WTC11 (cell line): ENCODE data around the gene ZDHHC8.

Experiments
- AR ChIP-seq: fragments of 250-450 bp; sonication (Bioruptor Pico); IDR thresholded peaks from 2 replicates; pipeline ENCODE4 v1.9.0; 2021; ENCODE audit warnings: mild to moderate bottlenecking
- ATF3 ChIP-seq: sonication (generic); formaldehyde crosslinking; conservative IDR thresholded peaks from 2 replicates; pipeline ENCODE4 v1.8.1; 2022; ENCODE audit warnings: mild to moderate bottlenecking, missing genetic modification reagents
- CREM ChIP-seq: sonication (generic); formaldehyde crosslinking; IDR thresholded peaks from 2 replicates; pipeline ENCODE4 v1.8.1; 2022; ENCODE audit warnings: mild to moderate bottlenecking, missing genetic modification reagents, moderate library complexity
- CTCF ChIP-seq: fragments of 200-600 bp; IDR thresholded peaks from 2 replicates; pipeline ENCODE4 v1.8.0; 2022; ENCODE audit warnings: antibody characterized with exemption
- MAX ChIP-seq: sonication (generic); formaldehyde crosslinking; IDR thresholded peaks from 2 replicates; pipeline ENCODE4 v1.8.0; 2022; ENCODE audit warnings: mild to moderate bottlenecking, missing genetic modification reagents
- SMAD3 ChIP-seq: sonication (generic); formaldehyde crosslinking; IDR thresholded peaks from 2 replicates; pipeline ENCODE4 v1.8.0; 2022; ENCODE audit warnings: missing genetic modification reagents, mild to moderate bottlenecking, borderline replicate concordance
- SP1 ChIP-seq: sonication (generic); formaldehyde crosslinking; conservative IDR thresholded peaks from 2 replicates; pipeline ENCODE4 v1.8.1; 2022; ENCODE audit warnings: missing genetic modification reagents
- TEAD4 ChIP-seq: sonication (generic); formaldehyde crosslinking; IDR thresholded peaks from 2 replicates; pipeline ENCODE4 v1.8.0; 2022; ENCODE audit warnings: mild to moderate bottlenecking, missing genetic modification reagents
- USF2 ChIP-seq: sonication (generic); formaldehyde crosslinking; IDR thresholded peaks from 2 replicates; pipeline ENCODE4 v1.8.1; 2023; ENCODE audit warnings: mild to moderate bottlenecking, missing genetic modification reagents, moderate library complexity
- ZNF512 ChIP-seq: sonication (generic); formaldehyde crosslinking; IDR thresholded peaks from 2 replicates; pipeline ENCODE4 v1.8.1; 2022; ENCODE audit warnings: missing genetic modification reagents, borderline replicate concordance
- ZNF671 ChIP-seq: fragments of 250-450 bp; sonication (Bioruptor Pico); IDR thresholded peaks from 2 replicates; pipeline ENCODE4 v1.8.0; 2021; ENCODE audit warnings: mild to moderate bottlenecking
- TF ChIP-seq, protein P1 (sequence below): sonication (generic); formaldehyde crosslinking; IDR thresholded peaks from 2 replicates; pipeline ENCODE4 v1.8.1; 2022; ENCODE audit warnings: low read depth, mild to moderate bottlenecking, moderate library complexity, missing genetic modification reagents, borderline replicate concordance

GRCh38 chr22:20108757-20109230 is 22.8 kb upstream of the ZDHHC8 start:
- TF ChIP-seq ZNF512 (CRISPR knock-in tag) (no peak), CREM (CRISPR knock-in tag) (no peak), TEAD4 (CRISPR knock-in tag) (no peak), ATF3 (CRISPR knock-in tag) (no peak), CTCF (no peak), USF2 (CRISPR knock-in tag) (no peak), AR (CRISPR knock-in tag) (no peak), SP1 (CRISPR knock-in tag) (no peak), ZNF671 (CRISPR knock-in tag) (no peak), MAX (CRISPR knock-in tag) (no peak), SMAD3 (CRISPR knock-in tag) (no peak)
- TF ChIP-seq, protein P1, sequence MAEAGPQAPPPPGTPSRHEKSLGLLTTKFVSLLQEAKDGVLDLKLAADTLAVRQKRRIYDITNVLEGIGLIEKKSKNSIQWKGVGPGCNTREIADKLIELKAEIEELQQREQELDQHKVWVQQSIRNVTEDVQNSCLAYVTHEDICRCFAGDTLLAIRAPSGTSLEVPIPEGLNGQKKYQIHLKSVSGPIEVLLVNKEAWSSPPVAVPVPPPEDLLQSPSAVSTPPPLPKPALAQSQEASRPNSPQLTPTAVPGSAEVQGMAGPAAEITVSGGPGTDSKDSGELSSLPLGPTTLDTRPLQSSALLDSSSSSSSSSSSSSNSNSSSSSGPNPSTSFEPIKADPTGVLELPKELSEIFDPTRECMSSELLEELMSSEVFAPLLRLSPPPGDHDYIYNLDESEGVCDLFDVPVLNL (CRISPR knock-in tag) = no peak
